ENCODE data around the gene RPEL1.

DNA sequence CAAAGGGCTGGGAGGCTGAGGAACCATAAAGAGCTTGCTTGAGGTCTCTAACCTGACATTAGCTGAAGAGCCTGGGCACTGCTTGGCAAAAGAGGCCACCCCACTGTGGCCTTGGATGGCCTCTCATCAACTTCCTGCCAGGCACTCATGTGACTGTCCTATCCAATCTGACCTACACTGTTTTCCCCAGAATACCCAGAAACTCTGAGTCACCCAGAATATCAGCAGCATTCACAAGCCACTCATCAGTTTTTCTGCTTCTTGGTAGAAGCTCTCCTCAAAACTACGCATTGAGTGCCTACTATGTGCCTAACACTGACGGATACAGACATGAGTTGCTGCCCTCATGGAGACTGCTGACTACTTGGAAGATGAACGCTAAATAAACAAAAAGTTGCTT, 48.5 kb upstream of the RPEL1 start:
- TF ChIP-seq, protein P1, sequence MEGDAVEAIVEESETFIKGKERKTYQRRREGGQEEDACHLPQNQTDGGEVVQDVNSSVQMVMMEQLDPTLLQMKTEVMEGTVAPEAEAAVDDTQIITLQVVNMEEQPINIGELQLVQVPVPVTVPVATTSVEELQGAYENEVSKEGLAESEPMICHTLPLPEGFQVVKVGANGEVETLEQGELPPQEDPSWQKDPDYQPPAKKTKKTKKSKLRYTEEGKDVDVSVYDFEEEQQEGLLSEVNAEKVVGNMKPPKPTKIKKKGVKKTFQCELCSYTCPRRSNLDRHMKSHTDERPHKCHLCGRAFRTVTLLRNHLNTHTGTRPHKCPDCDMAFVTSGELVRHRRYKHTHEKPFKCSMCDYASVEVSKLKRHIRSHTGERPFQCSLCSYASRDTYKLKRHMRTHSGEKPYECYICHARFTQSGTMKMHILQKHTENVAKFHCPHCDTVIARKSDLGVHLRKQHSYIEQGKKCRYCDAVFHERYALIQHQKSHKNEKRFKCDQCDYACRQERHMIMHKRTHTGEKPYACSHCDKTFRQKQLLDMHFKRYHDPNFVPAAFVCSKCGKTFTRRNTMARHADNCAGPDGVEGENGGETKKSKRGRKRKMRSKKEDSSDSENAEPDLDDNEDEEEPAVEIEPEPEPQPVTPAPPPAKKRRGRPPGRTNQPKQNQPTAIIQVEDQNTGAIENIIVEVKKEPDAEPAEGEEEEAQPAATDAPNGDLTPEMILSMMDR (IDR thresholded peaks at IDR 0.05), result no peak
- TF ChIP-seq POLR2AphosphoS5 (IDR thresholded peaks at IDR 0.05) (no peak), POLR2A (IDR thresholded peaks at IDR 0.05) (no peak)

Measured in prostate gland (tissue), 2 donors.